GM23248 (cell line): ENCODE results near the gene UBE2V1. TPM values are rescaled to one million over a fixed set of nuclear protein-coding genes. Genes with fewer than 3 reads are reported as not detected.
"Not testable (repeated sequence)": the region's sequence is repeated elsewhere in the genome, so short reads cannot be mapped to it uniquely, and the experiment has no call there.

Source experiments
- DNase-seq: peaks from one replicate; pipeline ENCODE4 v3.0.0-alpha.2; 2015
- H2AFZ ChIP-seq: fragments of 200-600 bp; sonication (generic); 2 replicates; pipeline ENCODE4 v1.6.1; 2016; ENCODE audit warnings: antibody characterized with exemption
- H3F3A ChIP-seq: fragments of 200-600 bp; sonication (generic); 2 replicates; pipeline ENCODE4 v1.6.1; 2016; ENCODE audit warnings: mild to moderate bottlenecking, antibody characterized with exemption, mixed run types; ENCODE audit not compliant: insufficient read depth
- H3K27ac ChIP-seq: fragments of 200-600 bp; sonication (generic); 2 replicates; pipeline ENCODE4 v1.5.1; 2016; ENCODE audit warnings: mild to moderate bottlenecking
- H3K27me3 ChIP-seq: fragments of 200-600 bp; sonication (generic); replicated peaks from 2 replicates; pipeline ENCODE4 v1.6.1; 2016; ENCODE audit warnings: mild to moderate bottlenecking; ENCODE audit not compliant: insufficient read depth
- H3K36me3 ChIP-seq: fragments of 200-600 bp; sonication (generic); 2 replicates; pipeline ENCODE4 v1.6.1; 2016; ENCODE audit warnings: low read depth, mild to moderate bottlenecking
- H3K4me1 ChIP-seq: fragments of 200-600 bp; sonication (generic); 2 replicates; pipeline ENCODE4 v1.6.1; 2016; ENCODE audit warnings: mild to moderate bottlenecking; ENCODE audit not compliant: insufficient read depth
- H3K4me2 ChIP-seq: fragments of 200-600 bp; sonication (generic); one replicate; pipeline ENCODE4 v1.6.1; 2016; ENCODE audit warnings: mild to moderate bottlenecking; ENCODE audit not compliant: unreplicated experiment
- H3K4me3 ChIP-seq: fragments of 200-600 bp; sonication (generic); 2 replicates; pipeline ENCODE4 v1.5.1; 2016; ENCODE audit warnings: mild to moderate bottlenecking
- H3K79me2 ChIP-seq: fragments of 200-600 bp; sonication (generic); 2 replicates; pipeline ENCODE4 v1.6.1; 2016; ENCODE audit warnings: mild to moderate bottlenecking; ENCODE audit not compliant: insufficient read depth
- H3K9ac ChIP-seq: fragments of 200-600 bp; sonication (generic); 2 replicates; pipeline ENCODE4 v1.6.1; 2016; ENCODE audit warnings: mild to moderate bottlenecking
- H3K9me2 ChIP-seq: fragments of 200-600 bp; sonication (generic); 2 replicates; pipeline ENCODE4 v1.6.1; 2016; ENCODE audit warnings: mixed run types, mild to moderate bottlenecking, moderate library complexity; ENCODE audit not compliant: insufficient read depth
- H3K9me3 ChIP-seq: fragments of 200-600 bp; sonication (generic); one replicate; pipeline ENCODE4 v1.6.1; 2017; ENCODE audit warnings: low read depth
- H4K20me1 ChIP-seq: fragments of 200-600 bp; sonication (generic); 2 replicates; pipeline ENCODE4 v1.6.0; 2016; ENCODE audit not compliant: insufficient read depth
- EZH2 ChIP-seq: fragments of 200-600 bp; sonication (generic); IDR thresholded peaks from 2 replicates; pipeline ENCODE4 v1.6.1; 2018; ENCODE audit warnings: antibody characterized with exemption, mild to moderate bottlenecking; ENCODE audit not compliant: insufficient read depth, poor library complexity, severe bottlenecking
- EZH2phosphoT487 ChIP-seq: fragments of 200-600 bp; sonication (generic); IDR thresholded peaks from 2 replicates; pipeline ENCODE4 v1.6.1; 2018; ENCODE audit warnings: antibody characterized with exemption, moderate library complexity, mild to moderate bottlenecking, low read depth; ENCODE audit not compliant: insufficient read depth
- WGBS, 2 experiments: methylation state at CpG; one replicate each; pipeline ENCODE4 v1.1.6; 2015 to 2017; ENCODE audit warnings: low lambda C conversion rate in 2 of 2, low coverage in 1 of 2; ENCODE audit errors: missing lambda C conversion rate in 2 of 2; 5-methylcytosine and 5-hydroxymethylcytosine counted together
- in situ Hi-C: fragments of 300-500 bp; cut with MboI; formaldehyde crosslinking; loops from 2 replicates; pipeline ENCODE4 v1.15.0; 2020
- polyA plus RNA-seq: library from polyadenylated mRNA; unstranded; fragments of >200 nt; fragmentation: Nextera tagmentation; extraction: Ambion mirVana; gene quantifications from 2 replicates; pipeline ENCODE4 v1.2.1, GENCODE V29; 2016
- total RNA-seq: library from RNA; depleted of rRNA; stranded (reverse); fragments of >200 nt; shearing (Covaris generic); gene quantifications from 2 replicates; pipeline ENCODE4 v1.2.3, GENCODE V29; 2014

UBE2V1 gene
- total and polyA plus RNA-seq, 2 experiments from 2014 or later = 41.7 to 197 TPM

GRCh38 chr20:50110141-50111047 lies 2.6 kb downstream of the UBE2V1 start:
- WGBS, 2 experiments = 30 to 33% methylated on average over 4 of the region's 4 CpGs
- Histone ChIP-seq H2AFZ (no peak overlapping the region), H3K4me3 (peak overlapping the region; percentile 91), H3K9me3 (no peaks in the 10 kb centered on the region), H3K4me2 (peak overlapping the region; percentile 98), H3K4me1 (peaks cover 53% of the 10 kb centered on the region), H4K20me1 (peaks cover 22% of the 10 kb centered on the region), H3K9me2 (no peaks in the 10 kb centered on the region), H3K36me3 (no peaks in the 10 kb centered on the region), H3K79me2 (peaks cover 97% of the 10 kb centered on the region), H3K9ac (peak overlapping the region; percentile 98), H3K27ac (peak overlapping the region; percentile 92), H3K27me3 (no peaks in the 10 kb centered on the region), H3F3A (peaks cover 76% of the 10 kb centered on the region)
- TF ChIP-seq EZH2 = no peak
- no peak for TF ChIP-seq EZH2phosphoT487
- peak; percentile 67 for DNase-seq
- in situ Hi-C loops = no loop called here

- peaks cover 22% of the 10 kb centered on the region for H4K20me1 ChIP-seq
- DNase-seq = peak; percentile 53
- 47 to 53% methylated on average over 4 of the region's 4 CpGs for WGBS, 2 experiments
Measured at GRCh38 chr20:50108556-50109235, 4.3 kb downstream of the UBE2V1 start.

GRCh38 chr20:50107796-50108331 lies 5.1 kb downstream of the UBE2V1 start:
- Histone ChIP-seq H3K79me2 (peaks cover 100% of the 10 kb centered on the region), H3K36me3 (no peaks in the 10 kb centered on the region), H3K4me3 (no peak overlapping the region), H3K27me3 (no peaks in the 10 kb centered on the region), H3K9me2 (no peaks in the 10 kb centered on the region), H3K27ac (0 out of 2 replicates have a peak overlapping the region, but pooled peaks have one; percentile 92), H4K20me1 (peaks cover 28% of the 10 kb centered on the region), H3K4me2 (no peak overlapping the region), H3K9me3 (no peaks in the 10 kb centered on the region), H3K4me1 (peaks cover 63% of the 10 kb centered on the region), H3F3A (peaks cover 73% of the 10 kb centered on the region), H2AFZ (no peak overlapping the region), H3K9ac (no peak overlapping the region)
- TF ChIP-seq EZH2 (no peak), EZH2phosphoT487 (no peak)
- WGBS, 2 experiments = 79% methylated on average over 6 of the region's 6 CpGs
- in situ Hi-C loops = no loop called here
- DNase-seq = no peak

More at GRCh38 chr20:50108556-50109235, 4.3 kb downstream of the UBE2V1 start:
- Histone ChIP-seq H3K79me2 (peaks cover 99% of the 10 kb centered on the region), H3K27ac (peak overlapping the region; percentile 92), H3K4me2 (no peak overlapping the region), H3K9me2 (no peaks in the 10 kb centered on the region), H3K4me3 (no peak overlapping the region), H3K36me3 (no peaks in the 10 kb centered on the region), H3K9me3 (no peaks in the 10 kb centered on the region), H3K4me1 (peaks cover 58% of the 10 kb centered on the region), H3K27me3 (no peaks in the 10 kb centered on the region), H3K9ac (no peak overlapping the region), H3F3A (peaks cover 70% of the 10 kb centered on the region), H2AFZ (no peak overlapping the region)
- in situ Hi-C loops = no loop called here
- TF ChIP-seq EZH2phosphoT487 (no peak), EZH2 (no peak)

- Histone ChIP-seq H4K20me1 (peaks cover 31% of the 10 kb centered on the region), H3K9ac (no peak overlapping the region), H3K4me2 (no peak overlapping the region), H3K9me3 (no peaks in the 10 kb centered on the region), H3K4me1 (peaks cover 65% of the 10 kb centered on the region), H2AFZ (no peak overlapping the region), H3K9me2 (no peaks in the 10 kb centered on the region), H3K36me3 (no peaks in the 10 kb centered on the region), H3K79me2 (peaks cover 100% of the 10 kb centered on the region), H3K27ac (no peak overlapping the region), H3F3A (peaks cover 74% of the 10 kb centered on the region), H3K4me3 (no peak overlapping the region), H3K27me3 (no peaks in the 10 kb centered on the region)
- 88 to 91% methylated on average over 6 of the region's 6 CpGs for WGBS, 2 experiments
- in situ Hi-C loops = no loop called here
- TF ChIP-seq EZH2 = no peak
- TF ChIP-seq EZH2phosphoT487 = no peak
- DNase-seq = no peak
Measured at GRCh38 chr20:50107086-50107660, 5.8 kb downstream of the UBE2V1 start.

GRCh38 chr20:50106669-50107068 lies 6.3 kb downstream of the UBE2V1 start:
- H3K27me3 ChIP-seq, H3K9me2 ChIP-seq, H3K9me3 ChIP-seq, DNase-seq, H3K36me3 ChIP-seq, H3K9ac ChIP-seq, H3K27ac ChIP-seq, in situ Hi-C loops, H2AFZ ChIP-seq, H3K4me3 ChIP-seq, H3K4me2 ChIP-seq: not testable (repeated sequence)
- H3K79me2 ChIP-seq = peaks cover 100% of the 10 kb centered on the region
- 88 to 93% methylated on average over 5 of the region's 5 CpGs for WGBS, 2 experiments
- peaks cover 66% of the 10 kb centered on the region for H3K4me1 ChIP-seq
- peaks cover 69% of the 10 kb centered on the region for H3F3A ChIP-seq
- H4K20me1 ChIP-seq = peaks cover 31% of the 10 kb centered on the region

GRCh38 chr20:50103464-50104107 lies 9.4 kb downstream of the UBE2V1 start:
- peak; percentile 88 for DNase-seq
- H3K79me2 ChIP-seq = peaks cover 100% of the 10 kb centered on the region
- H4K20me1 ChIP-seq = peaks cover 36% of the 10 kb centered on the region; the same call in 1 of the 2 replicates
- peaks cover 63% of the 10 kb centered on the region for H3K4me1 ChIP-seq
- 45 to 48% methylated on average over 15 of the region's 15 CpGs for WGBS, 2 experiments
- H3F3A ChIP-seq = peaks cover 38% of the 10 kb centered on the region
- H3K9me3 ChIP-seq, H3K4me3 ChIP-seq, in situ Hi-C loops, H2AFZ ChIP-seq, H3K36me3 ChIP-seq, H3K27me3 ChIP-seq, H3K9me2 ChIP-seq, H3K9ac ChIP-seq: not testable (repeated sequence)
- peak overlapping the region; percentile 36 for H3K4me2 ChIP-seq
- H3K27ac ChIP-seq = peak overlapping the region; percentile 43
